Activated T-cell treated with anti-CD3 and anti-CD28 coated beads, Interleukin-2, amount 50 U/mL, for 72 hours (primary cell): ENCODE data around the gene GARNL3. TPM values are rescaled to one million over a fixed set of nuclear protein-coding genes. Genes with fewer than 3 reads are reported as not detected.

Source experiments
- ATAC-seq, 2 donors: fragments of 150-1000 bp; cut with Tn5 transposase; replicated peaks in 1 of 2; 2 replicates each; pipeline ENCODE4 v1.10.0; 2021; ENCODE audit warnings: moderate library complexity in 2 of 2, mild to moderate bottlenecking in 1 of 2
- DNase-seq, 2 donors: peaks; one replicate each; pipeline ENCODE4 v3.0.0; 2021 to 2022; ENCODE audit warnings: mixed read lengths in 1 of 2
- H3K27ac Mint-ChIP-seq: one replicate; pipeline ENCODE4 v1.8.0; 2022; ENCODE audit warnings: mild to moderate bottlenecking, moderate library complexity, mixed read lengths
- H3K27me3 Mint-ChIP-seq: one replicate; pipeline ENCODE4 v1.8.0; 2022; ENCODE audit warnings: low read depth, mixed read lengths
- H3K36me3 Mint-ChIP-seq, 2 donors: one replicate each; pipeline ENCODE4 v1.8.0; 2022; ENCODE audit warnings: mixed read lengths in 2 of 2, mild to moderate bottlenecking in 1 of 2; ENCODE audit not compliant: insufficient read depth in 2 of 2
- H3K4me1 Mint-ChIP-seq: one replicate; pipeline ENCODE4 v1.8.0; 2022; ENCODE audit warnings: low read depth, mixed read lengths
- H3K4me3 Mint-ChIP-seq, 2 donors: one replicate each; pipeline ENCODE4 v1.8.0; 2022; ENCODE audit warnings: mild to moderate bottlenecking in 2 of 2, mixed read lengths in 2 of 2, moderate library complexity in 2 of 2
- H3K9me3 Mint-ChIP-seq, 2 donors: one replicate each; pipeline ENCODE4 v1.8.0; 2022; ENCODE audit warnings: mixed read lengths in 2 of 2
- total RNA-seq, 2 donors: library from RNA; stranded (reverse); gene quantifications; one replicate each; pipeline ENCODE4 v1.2.3, GENCODE V29; 2022

Gene GARNL3
- total RNA-seq, 2 donors from 2014 or later: 2.2 to 4.7 TPM

GRCh38 chr9:127411122-127411521, 146.5 kb downstream of the GARNL3 start:
- Mint-ChIP-seq H3K36me3 (no peaks in the 10 kb centered on the region), H3K4me1 (no peaks in the 10 kb centered on the region), H3K4me3 (no peak overlapping the region), H3K9me3 (no peaks in the 10 kb centered on the region), H3K27me3 (peaks cover 51% of the 10 kb centered on the region), H3K27ac (no peak overlapping the region)
- DNase-seq (no peak), ATAC-seq (no peak)

GRCh38 chr9:127415141-127415540, 150.6 kb downstream of the GARNL3 start:
- ATAC-seq (no peak), DNase-seq (no peak)
- Mint-ChIP-seq H3K27me3 (peaks cover 60% of the 10 kb centered on the region), H3K9me3 (no peaks in the 10 kb centered on the region), H3K4me1 (peaks cover 5% of the 10 kb centered on the region), H3K36me3 (no peaks in the 10 kb centered on the region), H3K27ac (no peak overlapping the region), H3K4me3 (no peak overlapping the region)

DNA sequence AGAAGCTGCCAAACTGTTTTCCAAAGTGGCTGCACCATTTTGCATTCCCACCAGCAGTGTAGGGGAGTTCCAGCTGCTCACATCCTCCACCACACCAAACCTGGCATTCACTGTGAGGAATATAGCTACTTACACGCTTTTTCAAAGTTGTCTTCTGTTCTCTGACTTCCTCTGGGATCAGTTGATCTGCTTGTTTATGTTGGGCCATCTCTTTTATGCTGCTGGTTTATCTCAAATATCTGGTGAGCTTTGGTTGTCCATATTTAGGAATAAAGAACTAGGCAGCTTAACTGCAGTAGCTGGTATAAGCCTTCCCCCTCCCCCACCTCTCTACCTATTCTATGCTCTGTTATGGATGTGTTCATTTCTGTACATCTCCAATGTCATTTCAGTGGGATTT, 151.1 kb downstream of the GARNL3 start:
- no peaks in the 10 kb centered on the region for H3K9me3 Mint-ChIP-seq

GRCh38 chr9:127417131-127418036, 152.8 kb downstream of the GARNL3 start:
- ATAC-seq: no peak
- Mint-ChIP-seq H3K27me3 (peaks cover 44% of the 10 kb centered on the region), H3K4me3 (no peak overlapping the region), H3K36me3 (no peaks in the 10 kb centered on the region), H3K27ac (no peak overlapping the region), H3K9me3 (no peaks in the 10 kb centered on the region), H3K4me1 (peaks cover 5% of the 10 kb centered on the region)
- DNase-seq: no peak

More for the DNA sequence above, 151.1 kb downstream of the GARNL3 start:
- peaks cover 60% of the 10 kb centered on the region for H3K27me3 Mint-ChIP-seq
- ATAC-seq (no peak), DNase-seq (no peak)
- no peak overlapping the region for H3K4me3 Mint-ChIP-seq
- H3K27ac Mint-ChIP-seq: no peak overlapping the region
- H3K4me1 Mint-ChIP-seq: peaks cover 5% of the 10 kb centered on the region
- no peaks in the 10 kb centered on the region for H3K36me3 Mint-ChIP-seq

DNA sequence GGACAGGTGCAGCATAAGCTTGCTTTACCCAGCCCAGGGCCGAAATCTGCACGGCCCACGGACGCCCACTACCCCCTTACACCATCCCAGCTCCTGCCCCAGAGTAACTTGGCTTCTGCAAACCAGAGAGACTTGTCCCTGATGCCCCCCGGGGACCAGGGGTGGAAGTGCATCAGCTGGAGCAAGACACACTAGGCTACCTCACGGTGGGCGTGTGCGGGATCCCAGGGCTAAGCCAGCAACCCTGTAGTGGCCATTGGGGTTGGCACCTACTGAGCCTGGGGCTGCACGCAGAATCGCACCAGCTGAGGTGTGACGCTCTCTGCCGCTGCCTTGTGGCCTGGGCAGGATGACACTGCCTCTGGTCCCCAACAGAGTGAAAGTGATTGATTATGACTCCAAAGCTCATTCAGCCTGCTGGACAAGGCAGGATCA, 153.5 kb downstream of the GARNL3 start:
- ATAC-seq (peak; percentile 71 to 77), DNase-seq (peak; percentile 50 to 58)
- no peaks in the 10 kb centered on the region for H3K36me3 Mint-ChIP-seq
- peaks cover 37% of the 10 kb centered on the region for H3K27me3 Mint-ChIP-seq
- H3K4me1 Mint-ChIP-seq: peaks cover 11% of the 10 kb centered on the region
- no peak overlapping the region for H3K27ac Mint-ChIP-seq
- H3K9me3 Mint-ChIP-seq: no peaks in the 10 kb centered on the region
- H3K4me3 Mint-ChIP-seq: no peak overlapping the region

- Mint-ChIP-seq H3K36me3 (peaks cover 0 to 2% of the 10 kb centered on the region in 2 donors), H3K27ac (no peak overlapping the region), H3K9me3 (no peaks in the 10 kb centered on the region), H3K27me3 (peaks cover 28% of the 10 kb centered on the region), H3K4me1 (peaks cover 20% of the 10 kb centered on the region), H3K4me3 (no peak overlapping the region)
- DNase-seq: no peak
- ATAC-seq: no peak
These were observed 154.8 kb downstream of the GARNL3 start for GRCh38 chr9:127419348-127419747.

- DNase-seq (no peak), ATAC-seq (no peak)
- Mint-ChIP-seq H3K4me3 (no peak overlapping the region), H3K27ac (no peak overlapping the region), H3K9me3 (no peaks in the 10 kb centered on the region), H3K27me3 (peaks cover 13% of the 10 kb centered on the region), H3K36me3 (peaks cover 0 to 3% of the 10 kb centered on the region in 2 donors), H3K4me1 (peaks cover 32% of the 10 kb centered on the region)
These were observed 156.5 kb downstream of the GARNL3 start for GRCh38 chr9:127421057-127421456.

DNA sequence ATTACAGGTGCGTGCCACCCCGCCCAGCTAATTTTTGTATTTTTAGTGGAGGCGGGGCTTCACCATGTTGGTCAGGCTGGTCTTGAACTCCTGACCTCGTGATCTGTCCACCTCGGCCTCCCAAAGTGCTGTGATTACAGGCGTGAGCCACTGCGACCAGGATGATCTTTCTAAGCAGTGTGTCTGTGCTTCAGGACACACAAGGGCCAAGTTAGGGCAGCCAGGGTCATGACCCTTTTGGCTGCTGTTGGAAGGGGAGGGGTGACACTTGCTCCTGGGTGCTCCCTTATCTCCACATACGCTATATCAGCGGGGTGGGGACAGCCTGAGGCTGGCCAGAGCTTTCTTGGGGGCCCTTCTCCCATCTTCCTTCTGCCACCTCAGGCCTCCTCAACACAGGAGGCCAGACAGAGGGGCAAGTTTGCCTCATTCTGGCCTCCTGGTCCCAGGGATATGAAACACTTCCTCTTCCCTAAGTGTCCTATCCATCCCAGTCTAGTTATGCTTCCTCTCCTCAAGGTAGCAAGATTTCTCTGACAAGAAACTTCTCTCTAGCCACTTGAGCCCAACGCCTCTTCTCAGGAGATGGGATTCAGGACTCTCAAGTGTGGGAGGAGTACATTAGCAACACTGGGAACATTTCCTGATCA, 157.7 kb downstream of the GARNL3 start:
- no peak overlapping the region for H3K4me3 Mint-ChIP-seq
- H3K27ac Mint-ChIP-seq: no peak overlapping the region
- DNase-seq (no peak), ATAC-seq (no peak)
- peaks cover 1% of the 10 kb centered on the region for H3K27me3 Mint-ChIP-seq
- H3K36me3 Mint-ChIP-seq: peaks cover 3 to 5% of the 10 kb centered on the region in 2 donors
- H3K4me1 Mint-ChIP-seq: peaks cover 44% of the 10 kb centered on the region
- H3K9me3 Mint-ChIP-seq: no peaks in the 10 kb centered on the region

DNA sequence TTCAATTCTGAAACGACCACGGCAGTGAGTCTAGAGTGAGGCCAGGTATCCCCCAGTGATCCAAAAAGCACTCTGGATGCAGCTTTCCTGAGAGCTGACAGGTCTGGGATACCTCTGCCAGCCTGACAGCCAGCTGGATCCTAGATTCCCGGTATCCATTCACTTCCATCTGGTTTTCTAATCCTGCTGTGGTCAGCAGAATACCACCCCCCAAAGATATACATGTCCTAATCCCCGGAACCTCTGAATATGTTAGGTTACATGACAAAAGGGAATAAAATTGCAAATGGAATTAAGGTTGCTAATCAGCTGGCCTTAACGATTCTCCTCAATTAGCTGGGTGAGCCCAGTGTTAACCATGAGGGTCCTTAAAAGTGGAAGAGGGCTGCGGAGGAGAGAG, 158.2 kb downstream of the GARNL3 start:
- H3K4me3 Mint-ChIP-seq: peak overlapping the region; percentile 98 to 100
- no peaks in the 10 kb centered on the region for H3K27me3 Mint-ChIP-seq
- H3K27ac Mint-ChIP-seq: peak overlapping the region; percentile 93

GRCh38 chr9:127423476-127423933, 158.9 kb downstream of the GARNL3 start:
- DNase-seq: no peak
- Mint-ChIP-seq H3K27me3 (no peaks in the 10 kb centered on the region), H3K27ac (peak overlapping the region; percentile 93), H3K9me3 (no peaks in the 10 kb centered on the region), H3K36me3 (peaks cover 5 to 7% of the 10 kb centered on the region in 2 donors), H3K4me3 (peak overlapping the region; percentile 98 to 100), H3K4me1 (peaks cover 52% of the 10 kb centered on the region)
- no peak for ATAC-seq

More for the DNA sequence above, 158.2 kb downstream of the GARNL3 start:
- no peaks in the 10 kb centered on the region for H3K9me3 Mint-ChIP-seq
- H3K36me3 Mint-ChIP-seq: peaks cover 3 to 5% of the 10 kb centered on the region in 2 donors
- DNase-seq (no peak), ATAC-seq (no peak)
- peaks cover 48% of the 10 kb centered on the region for H3K4me1 Mint-ChIP-seq

GRCh38 chr9:127423934-127424675, 159.5 kb downstream of the GARNL3 start, which contains the start of gene ZNF79:
Gene ZNF79, plus strand, starts transcription at chr9:127424382. Its CDS starts 406 bp downstream, at chr9:127424788.
- DNase-seq: peak; percentile 94 to 95
- H3K9me3 Mint-ChIP-seq: no peaks in the 10 kb centered on the region
- H3K27me3 Mint-ChIP-seq: no peaks in the 10 kb centered on the region
- ATAC-seq: peak; percentile 81 to 82
- H3K4me1 Mint-ChIP-seq: peaks cover 58% of the 10 kb centered on the region
- peak within 1 kb of the TSS; percentile 93 for H3K27ac Mint-ChIP-seq
- H3K36me3 Mint-ChIP-seq: peaks cover 5 to 12% of the 10 kb centered on the region in 2 donors
- peak within 1 kb of the TSS; percentile 98 to 100 for H3K4me3 Mint-ChIP-seq

GRCh38 chr9:127424676-127424999, 160.1 kb downstream of the GARNL3 start:
- peaks cover 58% of the 10 kb centered on the region for H3K4me1 Mint-ChIP-seq
- H3K27me3 Mint-ChIP-seq: no peaks in the 10 kb centered on the region
- ATAC-seq: peak; percentile 30
- H3K27ac Mint-ChIP-seq: peak overlapping the region; percentile 93
- DNase-seq: peak; percentile 40 to 46
- peak overlapping the region; percentile 98 to 100 for H3K4me3 Mint-ChIP-seq
- H3K36me3 Mint-ChIP-seq: peaks cover 5 to 16% of the 10 kb centered on the region in 2 donors
- H3K9me3 Mint-ChIP-seq: no peaks in the 10 kb centered on the region
